HG03066 (cell line): ENCODE measurements around the gene LRBA.

Experiments used
- ATAC-seq: cut with Tn5 transposase; IDR thresholded peaks from one replicate; pipeline ENCODE4 v1.9.1; 2021; ENCODE audit warnings: low read depth; ENCODE audit not compliant: unreplicated experiment

The LRBA gene

GRCh38 chr4:150464523-150464922 is 550.6 kb downstream of the LRBA start:
- ATAC-seq: no peak

GRCh38 chr4:150462743-150463142 is 552.3 kb downstream of the LRBA start:
- ATAC-seq: no peak

- ATAC-seq: no peak
Observed at GRCh38 chr4:150461957-150462356, 553.1 kb downstream of the LRBA start.

GRCh38 chr4:150457802-150458201 is 557.3 kb downstream of the LRBA start:
- no peak for ATAC-seq

GRCh38 chr4:150451883-150452282 is 563.2 kb downstream of the LRBA start:
- no peak for ATAC-seq

- ATAC-seq: no peak
Observed at GRCh38 chr4:150447356-150447755, 567.7 kb downstream of the LRBA start.

GRCh38 chr4:150439451-150439933 is 575.6 kb downstream of the LRBA start:
- ATAC-seq: no peak

GRCh38 chr4:150436598-150437370 is 578.3 kb downstream of the LRBA start:
- ATAC-seq: no peak

- ATAC-seq: no peak
Observed at GRCh38 chr4:150431221-150431620, 583.9 kb downstream of the LRBA start.

GRCh38 chr4:150425161-150425560 is 589.9 kb downstream of the LRBA start:
- no peak for ATAC-seq

- ATAC-seq: no peak
Observed at GRCh38 chr4:150423503-150423902, 591.6 kb downstream of the LRBA start.

GRCh38 chr4:150423074-150423473 is 592.0 kb downstream of the LRBA start:
- ATAC-seq: no peak

GRCh38 chr4:150421612-150422011 is 593.5 kb downstream of the LRBA start:
- ATAC-seq: no peak

GRCh38 chr4:150419939-150420338 is 595.1 kb downstream of the LRBA start:
- ATAC-seq: no peak

GRCh38 chr4:150418757-150419410 is 596.2 kb downstream of the LRBA start:
- ATAC-seq: no peak

GRCh38 chr4:150415213-150415612 is 599.9 kb downstream of the LRBA start:
- ATAC-seq: no peak

GRCh38 chr4:150411520-150411919 is 603.6 kb downstream of the LRBA start:
- no peak for ATAC-seq

- no peak for ATAC-seq
Observed at GRCh38 chr4:150402871-150403272, 612.2 kb downstream of the LRBA start.

- no peak for ATAC-seq
Observed at GRCh38 chr4:150401083-150401687, 613.9 kb downstream of the LRBA start.

GRCh38 chr4:150395872-150396271 is 619.2 kb downstream of the LRBA start:
- no peak for ATAC-seq

- no peak for ATAC-seq
Observed at GRCh38 chr4:150394046-150394445, 621.0 kb downstream of the LRBA start.

GRCh38 chr4:150391052-150391451 is 624.0 kb downstream of the LRBA start:
- ATAC-seq: no peak
